ENCODE data around the gene ANKEF1.
A peak's percentile ranks its signal among the peaks of the same experiment; 100 is the strongest.
"Not testable (repeated sequence)": the region's sequence is repeated elsewhere in the genome, so short reads cannot be mapped to it uniquely, and the experiment has no call there.

Gene ANKEF1
- total RNA-seq = 12.1 to 19.3 reads per million in 2 donors

DNA sequence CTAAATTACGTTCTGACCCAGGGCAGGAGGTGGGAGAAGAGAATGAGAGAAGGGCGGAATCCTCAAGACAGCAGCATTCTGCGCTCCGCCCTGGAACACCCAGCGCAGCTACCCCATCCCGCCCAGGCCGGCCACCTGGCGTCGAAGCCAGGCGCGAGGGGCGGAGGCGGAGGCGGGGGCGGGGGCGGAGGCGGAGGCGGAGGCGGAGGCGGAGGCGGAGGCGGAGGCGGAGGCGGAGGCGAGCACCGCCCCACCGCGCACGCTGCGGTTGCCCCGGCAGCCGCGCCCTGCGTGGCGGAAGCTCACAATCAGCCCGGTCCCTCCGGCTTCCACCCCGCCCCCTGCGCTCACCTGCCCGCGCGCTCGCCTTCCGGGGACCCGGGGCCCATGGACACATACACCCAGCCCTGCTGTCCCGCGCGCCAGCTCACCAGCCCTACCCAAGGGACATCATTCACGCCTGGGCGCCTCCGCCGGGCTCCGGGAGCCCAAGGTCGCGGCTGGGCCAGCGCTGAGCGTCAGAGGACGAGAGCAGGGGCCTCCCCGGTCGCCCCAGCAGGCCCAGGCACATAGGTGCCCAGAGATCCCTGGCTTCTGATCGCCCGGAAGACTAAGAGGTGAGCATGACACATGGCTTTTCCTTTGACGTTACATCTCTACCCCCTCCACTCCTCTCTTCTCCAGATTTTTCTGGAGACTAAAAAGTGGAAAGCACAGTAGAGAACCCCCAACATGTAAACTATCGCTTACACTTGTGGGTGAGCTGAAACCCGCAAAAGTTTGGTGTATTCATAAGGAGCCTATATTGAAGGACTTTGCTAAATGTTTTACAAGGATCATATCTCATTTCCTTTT, at the start of gene ANKEF1:
Gene ANKEF1 (plus strand): TSS at position 271 of the 855 bp plus-strand sequence. CDS start 3,315 bp downstream, outside the sequence.
- peak; percentile 72 for DNase-seq

DNA sequence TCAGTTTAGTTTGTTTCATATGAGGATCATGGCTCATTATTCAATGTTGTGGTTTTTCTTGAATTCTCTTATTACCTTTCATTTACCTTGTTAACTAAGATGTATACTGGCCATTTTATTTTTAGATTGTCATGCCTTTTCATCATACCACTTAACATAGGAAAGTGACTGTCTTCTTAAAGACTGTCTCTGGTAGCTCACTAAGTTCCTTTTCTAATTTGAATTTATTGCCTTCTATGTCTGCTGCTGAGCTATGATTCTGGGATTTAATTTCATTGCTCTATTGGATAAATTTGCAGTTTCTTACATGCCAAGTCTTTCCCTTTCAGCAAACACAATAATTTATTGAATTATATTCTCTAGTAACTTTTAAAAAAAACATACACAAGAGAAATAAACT, 49.5 kb upstream of the ANKEF1 start:
- no peak for DNase-seq

DNA sequence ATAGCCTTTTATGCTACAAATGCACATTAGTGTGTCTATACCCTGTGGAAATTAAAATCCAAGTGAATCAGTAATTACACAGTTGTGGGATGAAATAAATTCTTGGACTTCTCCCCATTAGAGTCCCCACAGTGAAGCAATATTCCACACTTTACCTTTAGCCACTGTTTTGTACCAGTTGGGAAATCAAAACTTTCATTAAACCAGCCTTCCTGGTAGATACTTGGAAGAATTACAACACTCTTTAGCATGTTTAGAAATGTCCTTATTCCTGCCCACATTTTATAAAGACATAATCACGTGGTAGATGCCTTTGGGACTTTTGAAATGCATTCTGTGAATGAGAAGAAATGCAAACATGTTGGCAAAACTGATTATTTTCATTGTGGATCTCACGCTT, 49.0 kb upstream of the ANKEF1 start:
- DNase-seq = no peak

DNA sequence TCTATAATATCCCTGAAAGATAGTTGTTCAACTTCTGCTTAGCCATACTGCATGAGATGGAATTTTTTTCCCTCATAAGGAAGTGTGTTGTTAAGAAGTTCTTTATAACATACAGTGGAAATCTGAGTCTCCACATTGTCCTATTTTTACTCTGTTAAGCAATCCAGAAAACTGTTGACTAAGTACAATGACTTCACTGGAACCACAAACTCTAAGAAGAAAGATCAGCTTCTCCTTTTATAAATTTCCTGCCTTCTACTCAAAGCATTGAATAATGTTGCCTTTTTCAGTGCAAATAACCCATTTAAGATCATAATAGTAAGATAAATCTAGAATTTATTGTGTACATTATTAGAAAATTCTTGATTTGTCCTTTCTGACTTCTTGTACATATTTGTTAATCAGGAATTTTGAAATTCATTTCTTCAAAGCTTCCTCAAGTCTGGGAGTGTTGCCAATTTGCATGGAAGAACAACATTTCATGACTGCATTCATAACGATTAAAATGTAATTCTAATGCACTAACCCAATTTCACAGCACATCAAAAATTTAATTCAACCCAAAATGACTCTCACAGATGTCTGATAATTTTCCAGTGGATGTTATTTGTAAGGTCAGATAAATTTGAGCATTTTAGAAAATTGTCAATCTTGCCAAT, 45.6 kb upstream of the ANKEF1 start:
- DNase-seq = no peak

DNA sequence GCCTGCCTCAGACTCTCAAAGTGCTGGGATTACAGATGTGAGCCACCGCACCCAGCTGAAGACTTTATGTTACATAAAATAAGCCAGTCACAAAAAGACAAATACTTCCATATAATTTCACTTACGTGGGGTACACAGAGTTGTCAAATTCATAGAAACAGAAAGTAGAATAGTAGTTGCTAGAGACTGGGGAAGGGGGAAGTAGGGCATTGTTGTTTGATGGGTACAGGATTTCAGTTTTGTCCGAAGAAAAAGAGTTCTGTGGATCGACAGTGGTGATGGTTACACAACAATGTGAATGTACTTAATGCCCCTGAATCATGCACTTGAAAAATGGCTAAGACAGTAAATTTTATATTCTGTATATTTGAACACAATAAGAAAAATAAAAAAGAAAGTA, 41.6 kb upstream of the ANKEF1 start:
- no peak for DNase-seq

DNA sequence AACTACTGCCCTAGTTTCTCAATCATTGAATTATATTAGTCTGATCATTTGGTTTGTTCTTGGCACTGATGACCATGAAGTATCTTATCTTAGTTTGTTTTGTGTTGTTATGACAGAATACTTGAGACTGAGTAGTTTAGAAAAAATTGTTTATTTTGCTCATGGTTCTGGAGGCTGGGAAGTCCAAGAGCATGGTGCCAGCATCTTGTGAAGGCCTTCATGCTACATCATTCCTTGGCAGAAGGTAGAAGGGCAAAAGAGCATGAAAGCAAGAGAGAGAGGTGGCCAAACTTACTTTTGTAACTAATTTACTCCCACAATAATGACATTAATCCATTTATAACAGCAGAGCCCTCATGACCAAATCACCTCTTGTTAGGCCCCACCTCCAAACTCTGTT, 40.1 kb upstream of the ANKEF1 start:
- DNase-seq = no peak

DNA sequence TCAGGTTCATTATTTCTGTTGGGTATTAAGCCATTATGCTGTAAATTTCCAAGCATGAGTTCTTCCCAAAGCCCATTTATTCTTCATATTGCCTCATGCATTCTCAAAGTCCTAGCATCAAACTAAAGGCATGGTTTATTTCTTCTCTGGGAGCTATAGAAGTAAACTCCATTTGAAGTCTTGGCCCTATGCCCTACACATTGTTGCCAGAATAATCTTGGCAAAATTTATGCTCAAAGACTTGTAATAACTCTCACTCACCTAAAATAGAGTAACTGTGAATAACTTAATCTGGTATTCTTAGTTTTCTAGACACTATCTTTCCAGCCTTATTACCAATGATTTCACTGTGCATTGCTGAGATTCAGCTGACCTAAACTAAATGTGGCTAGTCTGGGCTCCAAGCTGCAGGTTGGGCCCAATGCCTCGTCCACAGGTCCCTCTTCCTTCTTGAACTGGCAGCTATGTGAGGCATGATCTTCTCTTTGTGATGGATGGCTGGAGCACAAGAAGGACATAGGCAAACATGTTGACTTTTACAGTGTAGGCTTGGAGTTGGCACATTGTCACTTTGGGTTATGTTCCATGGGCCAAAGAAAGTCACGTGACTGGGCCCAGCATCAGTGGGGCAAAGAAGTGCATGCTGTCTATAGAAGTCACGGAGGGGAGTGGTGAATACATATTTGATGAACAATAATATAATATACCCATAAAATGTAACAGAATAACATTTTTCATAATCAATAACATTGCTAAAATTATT, 39.1 kb upstream of the ANKEF1 start:
- DNase-seq = no peak

DNA sequence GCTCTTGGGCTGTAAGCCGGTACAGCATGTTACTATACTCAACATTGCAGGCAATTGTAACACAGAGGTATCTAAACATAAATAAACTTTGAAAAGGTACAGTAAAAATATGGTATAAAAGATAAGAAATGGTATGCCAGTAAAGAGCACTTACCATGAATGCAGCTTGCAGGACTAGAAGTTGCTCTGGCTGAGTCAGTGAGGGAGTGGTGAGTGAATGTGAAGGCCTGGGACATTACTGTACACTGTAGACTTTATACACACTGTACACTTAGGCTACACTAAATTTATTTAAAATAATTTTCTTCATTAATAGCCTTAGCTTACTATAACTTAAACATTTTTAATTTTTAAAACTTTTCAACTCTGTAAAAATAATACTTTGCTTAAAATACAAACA, 37.8 kb upstream of the ANKEF1 start:
- no peak for DNase-seq

DNA sequence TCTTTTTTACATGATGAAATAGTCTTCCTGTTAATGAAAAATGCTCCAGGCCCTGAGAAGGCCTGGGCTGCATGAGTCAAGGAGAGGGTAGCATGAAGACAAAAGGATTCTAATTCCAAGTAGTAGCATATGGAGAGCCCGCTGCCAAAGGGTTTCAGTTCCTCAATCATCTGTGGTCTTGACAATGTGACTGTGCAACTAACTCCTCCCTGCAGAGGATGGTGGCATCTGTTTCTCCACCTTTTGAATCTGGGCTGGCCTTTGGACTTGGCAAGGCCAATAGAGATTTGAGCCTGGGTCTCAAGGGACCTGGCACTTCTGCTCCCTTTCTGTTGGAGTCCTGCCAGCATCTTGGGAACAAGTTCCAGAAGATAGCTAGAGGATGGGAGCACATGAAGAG, 35.1 kb upstream of the ANKEF1 start:
- no peak for DNase-seq

DNA sequence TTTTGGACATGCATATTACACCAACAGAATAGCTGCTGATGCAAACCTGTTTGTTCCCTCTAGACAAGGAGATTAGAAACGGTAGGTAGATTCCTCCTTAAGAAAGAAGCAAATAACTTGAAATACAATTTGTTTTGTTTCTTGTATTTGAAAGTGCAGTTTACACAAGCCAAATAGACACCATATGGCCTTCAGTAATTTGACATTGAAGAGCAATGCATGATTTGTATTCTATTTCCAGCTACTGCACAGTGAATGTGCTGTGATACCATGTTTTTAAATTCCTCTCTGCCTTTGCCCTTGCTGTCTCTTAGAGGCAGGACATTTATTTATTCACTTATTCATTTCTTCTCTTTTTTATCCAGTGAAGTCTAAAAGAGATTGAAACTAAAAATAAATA, 31.9 kb upstream of the ANKEF1 start:
- no peak for DNase-seq

DNA sequence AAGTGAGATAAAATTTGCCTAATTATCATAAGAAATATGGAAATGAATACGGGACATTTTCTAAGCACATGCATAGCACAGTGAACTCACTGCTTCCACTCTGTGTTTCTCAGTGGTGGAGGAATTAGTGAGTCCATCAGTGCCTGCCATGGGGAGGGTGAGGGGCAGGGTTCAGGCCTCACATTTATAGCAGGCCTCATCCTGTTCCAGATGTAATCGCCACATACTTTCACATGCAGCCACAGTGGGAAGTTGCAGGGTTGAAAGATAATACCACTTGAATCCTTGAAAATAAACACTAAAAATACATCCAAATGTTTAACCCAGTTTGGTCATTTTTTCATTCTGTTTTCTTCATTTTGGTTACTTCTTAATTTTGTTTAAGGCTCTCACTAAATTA, 29.9 kb upstream of the ANKEF1 start:
- DNase-seq = no peak

DNA sequence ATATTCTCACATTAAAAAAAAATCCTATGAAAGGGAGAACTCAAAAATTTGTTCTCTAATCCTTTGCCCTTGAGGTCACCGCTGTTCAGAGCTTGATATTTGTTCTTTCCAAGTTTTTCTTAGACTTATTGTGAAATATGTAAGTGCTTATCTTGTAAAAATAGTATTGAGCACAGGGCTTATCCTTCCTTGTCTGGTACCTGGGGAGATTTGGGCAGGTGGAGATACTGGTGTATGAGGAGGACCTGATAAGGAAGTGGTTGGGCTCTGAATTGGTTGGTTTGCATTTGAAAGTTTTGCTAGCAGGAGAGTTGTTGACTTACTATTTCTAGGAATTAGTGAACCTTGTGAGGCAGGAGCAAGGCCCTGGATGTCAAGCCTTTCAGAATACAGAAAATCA, 28.9 kb upstream of the ANKEF1 start:
- DNase-seq = no peak

DNA sequence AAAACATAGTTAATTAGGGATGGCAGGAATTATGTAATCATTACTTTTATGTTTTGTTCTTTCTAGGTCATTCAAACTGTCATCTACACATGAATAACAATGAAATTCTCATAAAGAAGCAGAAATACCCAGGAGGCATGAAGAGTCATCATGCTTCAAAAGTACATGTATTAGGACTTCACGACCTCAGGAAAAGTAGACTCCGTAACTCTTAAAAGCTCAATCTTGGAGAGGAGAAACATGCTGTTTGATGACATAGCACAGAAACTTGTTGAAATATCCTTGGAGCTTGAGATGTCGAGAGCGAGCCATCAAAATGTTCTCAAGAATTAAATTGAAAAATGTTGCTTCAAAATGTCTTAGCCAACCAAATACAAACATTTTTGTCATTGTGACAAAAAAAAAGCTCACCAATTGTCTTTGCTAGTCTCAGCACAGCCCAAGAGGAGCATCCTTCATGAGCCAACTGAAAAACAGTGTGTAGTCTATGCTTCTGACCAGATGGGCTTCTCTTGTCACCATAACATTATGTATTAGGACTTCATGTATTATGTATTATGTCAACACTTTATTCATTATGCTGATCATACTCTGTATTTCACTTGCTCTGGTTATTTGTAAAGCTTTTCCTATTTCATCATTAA, 28.2 kb upstream of the ANKEF1 start:
- no peak for DNase-seq

DNA sequence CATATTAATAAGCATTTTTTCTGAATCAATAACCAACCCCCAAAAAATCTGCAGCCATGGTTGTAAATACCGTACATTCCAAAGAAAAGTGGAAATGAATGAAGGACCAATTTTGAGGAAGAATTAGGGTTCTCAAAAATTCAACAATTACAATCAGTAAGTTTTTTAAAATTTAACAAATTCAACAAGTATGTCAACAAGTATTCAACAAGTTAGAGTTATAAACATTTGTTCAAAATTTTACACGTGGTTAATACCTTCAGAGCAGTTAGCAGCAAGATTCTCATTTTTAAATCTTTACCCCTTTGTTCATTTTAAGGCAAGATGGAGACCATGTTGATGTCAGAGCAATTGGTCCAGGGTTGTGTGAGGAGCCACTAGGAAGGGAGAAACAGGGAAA, 27.6 kb upstream of the ANKEF1 start:
- no peak for DNase-seq

DNA sequence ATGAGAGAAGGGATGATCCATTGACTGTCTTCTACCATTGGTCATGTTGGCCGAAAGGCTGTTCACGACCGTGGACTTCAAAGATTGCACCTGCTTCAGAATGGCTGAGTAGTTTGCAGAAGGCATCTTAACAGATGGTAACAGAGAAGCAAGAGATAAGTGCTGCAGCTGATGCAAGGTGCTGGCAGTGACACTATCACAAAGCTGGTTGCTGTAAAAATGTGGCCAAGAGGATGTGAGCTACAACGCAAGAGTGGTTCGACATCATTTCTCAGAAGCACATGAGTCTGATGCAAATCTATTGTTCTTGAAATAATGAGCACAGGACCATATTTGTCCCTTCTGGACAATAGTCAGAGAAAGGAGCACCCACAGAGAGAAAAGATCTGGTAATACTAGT, 27.0 kb upstream of the ANKEF1 start:
- DNase-seq = no peak

DNA sequence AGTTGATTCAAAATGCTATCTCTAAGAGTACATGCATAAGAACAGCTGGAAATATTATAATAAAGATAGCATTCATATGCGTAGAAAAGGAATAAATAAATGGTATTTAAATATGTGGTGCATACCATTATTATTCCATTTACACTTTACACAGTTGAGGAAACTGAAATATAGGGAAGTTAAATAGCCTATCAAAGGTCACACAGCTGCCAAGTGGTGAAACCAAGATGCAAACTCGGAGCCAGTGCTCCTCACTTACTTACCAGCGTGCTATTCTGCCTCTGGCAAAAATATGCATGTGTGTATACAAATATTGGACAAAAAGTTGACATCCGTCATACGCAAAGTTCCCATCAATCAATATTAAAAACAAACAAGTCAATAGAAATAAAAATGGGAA, 22.3 kb upstream of the ANKEF1 start:
- DNase-seq = no peak

DNA sequence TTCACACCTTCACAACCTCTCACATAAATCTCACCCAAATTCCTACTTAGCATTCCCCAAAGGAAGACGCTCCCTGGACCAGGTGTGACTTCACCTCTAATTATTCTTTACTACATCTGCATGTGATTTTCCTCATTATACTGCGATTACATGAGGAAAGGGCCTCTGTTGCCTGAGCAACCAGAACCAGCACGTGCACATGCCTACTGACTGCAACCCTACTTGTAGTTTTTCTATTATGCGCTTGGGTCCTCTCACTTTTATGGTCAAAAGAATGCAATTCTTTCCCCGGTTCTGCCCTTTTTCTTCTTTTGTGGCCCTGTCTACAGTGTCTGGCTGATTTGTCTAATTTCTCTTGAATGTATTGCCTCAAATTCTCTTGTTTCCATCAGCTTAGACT, 20.4 kb upstream of the ANKEF1 start:
- no peak for DNase-seq

DNA sequence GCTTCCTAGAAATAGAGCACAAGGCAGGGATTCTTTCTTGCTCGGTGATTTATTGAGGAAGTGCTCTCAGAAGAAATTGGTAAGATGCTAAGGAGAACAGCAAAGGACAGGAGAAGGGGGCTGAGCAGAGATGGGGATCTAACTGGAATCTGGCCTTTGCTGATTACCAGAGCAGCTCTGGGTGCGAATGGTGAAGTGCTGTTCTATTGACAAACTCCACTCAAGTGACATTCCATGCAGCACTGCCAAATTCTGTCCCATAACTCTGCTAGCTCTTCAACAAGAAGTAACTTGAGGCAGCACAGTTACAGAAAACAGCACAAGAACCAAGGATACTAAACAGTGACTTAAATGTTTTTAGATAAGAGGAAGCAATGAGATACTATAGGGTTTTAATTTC, 13.8 kb upstream of the ANKEF1 start:
- DNase-seq = no peak

DNA sequence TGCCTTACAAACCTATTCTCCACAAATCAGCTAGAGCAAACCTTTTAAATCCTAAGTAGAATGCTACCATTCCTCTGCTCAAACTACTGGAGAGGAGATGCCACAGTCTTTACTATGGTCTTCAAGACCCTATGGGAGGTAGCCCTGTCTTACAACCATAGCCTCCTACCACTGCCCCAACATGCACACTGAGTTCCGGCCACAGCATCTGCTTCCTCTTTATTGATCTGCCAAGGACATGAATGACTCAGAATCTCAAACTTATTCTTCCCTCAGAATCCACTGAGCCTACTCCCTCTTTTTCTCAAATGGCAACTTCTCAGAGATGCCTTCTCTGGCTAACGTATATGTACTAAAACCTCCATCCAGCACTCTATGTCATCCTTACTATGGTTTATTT, 12.2 kb upstream of the ANKEF1 start:
- no peak for DNase-seq

DNA sequence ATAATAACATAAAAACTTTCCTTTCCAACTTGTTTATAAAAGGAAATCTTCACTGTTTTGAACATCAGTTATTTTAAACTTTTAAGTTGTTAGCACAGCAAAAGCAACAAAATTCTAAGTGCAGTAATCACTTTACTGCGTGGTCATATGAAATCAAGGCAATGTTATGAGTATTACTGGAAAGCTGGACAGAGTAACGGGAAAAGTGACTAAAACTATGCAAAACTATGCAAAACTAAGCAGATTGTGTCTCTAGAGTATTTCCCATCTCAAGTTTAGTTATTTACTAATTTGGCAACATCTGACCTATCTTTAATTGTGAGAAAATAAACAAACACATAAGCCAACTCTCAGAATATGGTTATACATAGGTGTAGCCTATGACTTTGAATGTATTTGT, 10.9 kb upstream of the ANKEF1 start:
- DNase-seq = no peak

DNA sequence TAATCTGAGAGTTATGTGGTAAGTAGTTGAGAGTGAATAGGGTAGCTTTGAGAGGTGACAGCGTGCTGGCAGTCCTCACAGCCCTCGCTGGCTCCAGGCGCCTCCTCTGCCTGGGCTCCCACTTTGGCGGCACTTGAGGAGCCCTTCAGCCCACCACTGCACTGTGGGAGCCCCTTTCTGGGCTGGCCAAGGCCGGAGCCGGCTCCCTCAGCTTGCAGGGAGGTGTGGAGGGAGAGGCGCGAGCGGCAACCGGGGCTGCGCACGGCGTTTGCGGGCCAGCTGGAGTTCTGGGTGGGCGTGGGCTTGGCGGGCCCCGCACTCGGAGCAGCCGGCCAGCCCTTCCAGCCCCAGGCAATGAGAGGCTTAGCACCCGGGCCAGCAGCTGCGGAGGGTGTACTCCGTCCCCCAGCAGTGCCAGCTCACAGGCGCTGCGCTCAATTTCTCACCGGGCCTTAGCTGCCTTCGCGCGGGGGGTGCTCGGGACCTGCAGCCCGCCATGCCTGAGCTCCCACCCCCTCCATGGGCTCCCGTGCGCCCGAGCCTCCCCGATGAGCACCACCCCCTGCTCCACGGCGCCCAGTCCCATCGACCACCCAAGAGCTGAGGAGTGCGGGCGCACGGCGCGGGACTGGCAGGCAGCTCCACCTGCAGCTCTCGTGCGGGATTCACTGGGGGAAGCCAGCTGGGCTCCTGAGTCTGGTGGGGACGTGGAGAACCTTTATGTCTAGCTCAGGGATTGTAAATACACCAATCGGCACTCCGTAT, 3.2 kb upstream of the ANKEF1 start:
- DNase-seq = not testable (repeated sequence)

DNA sequence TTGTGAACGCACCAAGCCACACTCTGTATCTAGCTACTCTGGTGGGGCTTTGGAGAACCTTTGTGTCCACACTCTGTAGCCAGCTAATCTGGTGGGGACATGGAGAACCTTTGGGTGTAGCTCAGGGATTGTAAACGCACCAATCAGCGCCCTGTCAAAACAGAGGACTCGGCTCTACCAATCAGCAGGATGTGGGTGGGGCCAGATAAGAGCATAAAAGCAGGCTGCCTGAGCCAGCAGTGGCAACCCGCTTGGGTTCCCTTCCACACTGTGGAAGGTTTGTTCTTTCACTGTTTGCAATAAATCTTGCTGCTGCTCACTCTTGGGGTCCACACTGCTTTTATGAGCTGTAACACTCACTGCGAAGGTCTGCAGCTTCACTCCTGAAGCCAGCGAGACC, 2.5 kb upstream of the ANKEF1 start:
- DNase-seq = not testable (repeated sequence)

Data from activated gamma-delta T cell (primary cell).